Uterus (tissue), 4 donors: ENCODE data around the gene KRT71. TPM values are rescaled to one million over a fixed set of nuclear protein-coding genes. Genes with fewer than 3 reads are reported as not detected.

Experiments
- DNase-seq, 2 donors: peaks; one replicate each; pipeline ENCODE4 v3.0.0-alpha.2; 2019 to 2020
- H3K27ac ChIP-seq, 2 donors: fragments of 200-600 bp; sonication (generic); 1 replicate in 1 of 2; 2 replicates in 1 of 2; pipeline ENCODE4 v1.5.1; 2016 to 2018
- H3K27me3 ChIP-seq, 2 donors: fragments of 200-600 bp; sonication (generic); one replicate each; pipeline ENCODE4 v1.5.1; 2018 to 2019; ENCODE audit warnings: control low read depth in 1 of 2
- H3K36me3 ChIP-seq, 2 donors: fragments of 200-600 bp; sonication (generic); one replicate each; pipeline ENCODE4 v1.5.1; 2019; ENCODE audit warnings: control low read depth in 1 of 2
- H3K4me1 ChIP-seq, 2 donors: fragments of 200-600 bp; sonication (generic); one replicate each; pipeline ENCODE4 v1.5.1; 2018 to 2019; ENCODE audit warnings: control low read depth in 1 of 2
- H3K4me3 ChIP-seq, 2 donors: fragments of 200-600 bp; sonication (generic); 1 replicate in 1 of 2; 2 replicates in 1 of 2; pipeline ENCODE4 v1.5.1; 2018 to 2019; ENCODE audit warnings: mild to moderate bottlenecking in 1 of 2
- H3K9me3 ChIP-seq, 2 donors: fragments of 200-600 bp; sonication (generic); one replicate each; pipeline ENCODE4 v1.5.1; 2019; ENCODE audit warnings: control low read depth in 1 of 2
- CTCF ChIP-seq, 4 experiments: fragments of 200-600 bp in 2 of 4; fragments of 450-650 bp in 2 of 4; sonication (generic) in 2 of 4; IDR thresholded peaks; one replicate each; pipeline ENCODE4 v1.5.1; 2016 to 2019; ENCODE audit warnings: antibody characterized with exemption in 4 of 4, mild to moderate bottlenecking in 2 of 4, moderate library complexity in 1 of 4
- POLR2A ChIP-seq, 2 donors: fragments of 450-650 bp; IDR thresholded peaks; one replicate each; pipeline ENCODE4 v1.6.1; 2016; ENCODE audit warnings: antibody characterized with exemption in 2 of 2, mild to moderate bottlenecking in 1 of 2, moderate library complexity in 1 of 2
- intact Hi-C: fragments of 100-400 bp; cut with DNase I; formaldehyde crosslinking; loops from one replicate; pipeline ENCODE4 v1.15.1; 2023; ENCODE audit warnings: low total_unique reads
- total RNA-seq, 4 donors: library from RNA; depleted of rRNA in 3 of 4; stranded (reverse); fragments of >200 nt in 3 of 4; gene quantifications; one replicate each; pipeline versions ENCODE4 v1.1.0 to v1.2.4, GENCODE V29; 2014 to 2023
- donor health status: DM: yes; HTN: yes; CAD: no.

Gene KRT71
- total RNA-seq, 4 donors from 2014 or later = not detected

DNA sequence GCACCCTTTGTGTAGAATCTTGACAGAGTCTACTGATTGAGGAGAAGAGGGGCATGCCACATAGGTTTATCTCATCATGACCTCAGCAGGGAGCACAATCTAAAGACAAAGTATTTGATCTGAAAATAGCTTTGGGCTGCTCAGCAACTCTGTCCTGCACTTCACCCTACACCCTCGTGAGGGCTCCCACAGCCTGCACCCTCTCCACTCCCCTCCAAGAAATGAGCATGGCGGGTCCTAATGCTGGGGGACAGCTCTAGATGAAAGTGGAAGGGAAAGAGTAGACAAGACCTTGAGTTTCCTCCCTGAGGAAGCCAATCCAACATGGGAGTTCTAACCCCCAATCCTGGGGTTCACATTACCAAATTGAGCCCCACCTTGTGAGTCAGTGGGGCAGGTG is 22.0 kb downstream of the KRT71 start:
- no peaks in the 10 kb centered on the region for H3K27me3 ChIP-seq
- no peaks in the 10 kb centered on the region for H3K9me3 ChIP-seq
- no peak overlapping the region for H3K4me3 ChIP-seq
- H3K27ac ChIP-seq = no peak overlapping the region
- H3K4me1 ChIP-seq = no peaks in the 10 kb centered on the region
- no peak for DNase-seq
- TF ChIP-seq CTCF (IDR thresholded peaks at IDR 0.05) = no peak
- no peak for TF ChIP-seq POLR2A (IDR thresholded peaks at IDR 0.05)
- H3K36me3 ChIP-seq = no peaks in the 10 kb centered on the region
- intact Hi-C loops = no loop called here

- Histone ChIP-seq H3K9me3 (no peaks in the 10 kb centered on the region), H3K4me1 (no peaks in the 10 kb centered on the region), H3K27ac (no peak overlapping the region), H3K4me3 (no peak overlapping the region), H3K27me3 (no peaks in the 10 kb centered on the region), H3K36me3 (no peaks in the 10 kb centered on the region)
- TF ChIP-seq CTCF (IDR thresholded peaks at IDR 0.05) (no peak), POLR2A (IDR thresholded peaks at IDR 0.05) (no peak)
- DNase-seq = peak in 1 of 2 donors; percentile 0
- intact Hi-C loops = no loop called here
Observed at GRCh38 chr12:52530366-52530765, 22.6 kb downstream of the KRT71 start.

- H3K27ac ChIP-seq = no peak overlapping the region
- no peaks in the 10 kb centered on the region for H3K27me3 ChIP-seq
- no peak overlapping the region for H3K4me3 ChIP-seq
- TF ChIP-seq CTCF (IDR thresholded peaks at IDR 0.05) (no peak), POLR2A (IDR thresholded peaks at IDR 0.05) (no peak)
- no peaks in the 10 kb centered on the region for H3K9me3 ChIP-seq
- H3K36me3 ChIP-seq = no peaks in the 10 kb centered on the region
- peak in 1 of 2 donors; percentile 3 for DNase-seq
- H3K4me1 ChIP-seq = no peaks in the 10 kb centered on the region
- intact Hi-C loops = no loop called here
Observed at GRCh38 chr12:52529846-52530245, 23.1 kb downstream of the KRT71 start.

GRCh38 chr12:52529417-52529816 is 23.5 kb downstream of the KRT71 start:
- Histone ChIP-seq H3K4me1 (no peaks in the 10 kb centered on the region), H3K27ac (no peak overlapping the region), H3K27me3 (no peaks in the 10 kb centered on the region), H3K4me3 (no peak overlapping the region), H3K36me3 (no peaks in the 10 kb centered on the region), H3K9me3 (no peaks in the 10 kb centered on the region)
- DNase-seq = no peak
- TF ChIP-seq CTCF (IDR thresholded peaks at IDR 0.05) = no peak
- no peak for TF ChIP-seq POLR2A (IDR thresholded peaks at IDR 0.05)
- intact Hi-C loops = no loop called here

- intact Hi-C loops = no loop called here
- Histone ChIP-seq H3K4me1 (no peaks in the 10 kb centered on the region), H3K36me3 (no peaks in the 10 kb centered on the region), H3K9me3 (no peaks in the 10 kb centered on the region), H3K27ac (no peak overlapping the region), H3K4me3 (no peak overlapping the region), H3K27me3 (no peaks in the 10 kb centered on the region)
- TF ChIP-seq POLR2A (IDR thresholded peaks at IDR 0.05) (no peak), CTCF (IDR thresholded peaks at IDR 0.05) (no peak)
- no peak for DNase-seq
Observed at GRCh38 chr12:52528641-52529143, 24.3 kb downstream of the KRT71 start.
